M059J (cell line): ENCODE data around the gene HAUS3. TPM values are rescaled to one million over a fixed set of nuclear protein-coding genes. Genes with fewer than 3 reads are reported as not detected.

Source experiments
- DNase-seq: peaks from one replicate; pipeline ENCODE4 v3.0.0-alpha.2; 2012; ENCODE audit warnings: low read depth
- total RNA-seq: library from RNA; depleted of rRNA; stranded (reverse); fragments of >200 nt; shearing (Covaris generic); gene quantifications from 2 replicates; pipeline ENCODE4 v1.2.3, GENCODE V29; 2014

Gene HAUS3
- total RNA-seq, 1 experiment from 2014 or later: 14.2 TPM

DNA sequence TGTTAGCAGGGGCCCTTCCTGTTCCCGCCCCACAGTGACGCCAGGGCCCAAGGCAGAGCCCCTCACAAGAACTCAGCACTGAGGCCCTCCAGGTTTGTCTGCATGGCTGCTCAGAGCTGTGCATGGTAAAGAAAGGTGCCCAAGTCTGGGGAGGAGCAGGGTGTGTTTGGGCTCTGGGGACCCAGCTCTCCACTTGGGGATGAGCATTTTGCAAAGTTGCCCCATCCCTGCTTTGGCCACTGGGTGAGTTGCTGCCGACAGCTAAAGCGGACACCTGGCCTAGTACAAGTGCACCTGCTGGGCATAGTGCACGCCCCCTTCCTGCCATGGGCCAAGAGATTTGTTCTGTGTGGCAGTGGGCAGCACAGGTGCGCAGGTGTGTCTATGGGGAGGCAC lies 22.0 kb upstream of the HAUS3 start:
- no peak for DNase-seq

GRCh38 chr4:2262944-2263250 lies 21.0 kb upstream of the HAUS3 start:
- no peak for DNase-seq

DNA sequence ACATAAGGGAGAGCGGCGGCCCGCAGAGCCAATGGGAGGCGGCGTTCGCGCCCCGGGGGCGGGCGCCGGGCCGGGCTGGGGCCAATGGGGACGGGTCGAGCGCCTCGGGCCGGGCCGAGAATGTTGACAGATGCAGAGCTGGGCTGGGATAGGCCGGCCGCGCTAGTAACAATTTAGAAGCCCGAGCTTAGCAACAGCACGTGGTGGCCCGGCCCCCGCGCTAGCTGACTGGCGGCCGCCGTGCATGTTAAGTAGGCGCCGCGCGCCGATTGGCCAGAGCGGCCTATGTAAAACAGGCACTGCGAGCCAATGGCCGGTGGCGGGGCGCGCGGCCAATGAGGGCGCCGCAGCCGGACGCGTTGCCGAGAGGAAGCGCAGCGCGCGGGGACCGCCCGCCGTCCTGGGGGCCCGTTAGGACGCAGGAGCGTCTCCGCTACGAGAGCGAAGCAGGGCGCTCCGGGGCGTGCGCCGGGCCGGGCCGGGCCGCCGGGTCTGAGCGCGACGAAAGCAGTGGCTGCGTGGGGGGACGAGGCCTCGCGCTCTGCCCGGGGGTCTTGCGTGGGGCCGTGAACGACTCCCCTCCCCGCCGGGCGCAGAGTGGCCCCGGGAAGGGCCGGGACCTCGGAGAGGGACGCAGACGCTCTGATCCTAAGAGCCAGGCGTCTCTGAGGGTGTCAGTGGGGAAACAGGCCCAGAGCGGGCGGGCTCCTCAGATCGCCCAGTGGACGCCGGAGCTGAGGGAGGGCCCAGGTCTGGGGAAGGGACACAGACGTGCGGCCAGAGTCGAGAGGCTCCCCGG lies 20.4 kb upstream of the HAUS3 start:
- peak; percentile 99 for DNase-seq

GRCh38 chr4:2261853-2262144 lies 19.9 kb upstream of the HAUS3 start, which contains the start of gene MXD4:
MXD4 (minus strand) TSS chr4:2262109; CDS start chr4:2261980, 129 bp downstream.
- DNase-seq: no peak

DNA sequence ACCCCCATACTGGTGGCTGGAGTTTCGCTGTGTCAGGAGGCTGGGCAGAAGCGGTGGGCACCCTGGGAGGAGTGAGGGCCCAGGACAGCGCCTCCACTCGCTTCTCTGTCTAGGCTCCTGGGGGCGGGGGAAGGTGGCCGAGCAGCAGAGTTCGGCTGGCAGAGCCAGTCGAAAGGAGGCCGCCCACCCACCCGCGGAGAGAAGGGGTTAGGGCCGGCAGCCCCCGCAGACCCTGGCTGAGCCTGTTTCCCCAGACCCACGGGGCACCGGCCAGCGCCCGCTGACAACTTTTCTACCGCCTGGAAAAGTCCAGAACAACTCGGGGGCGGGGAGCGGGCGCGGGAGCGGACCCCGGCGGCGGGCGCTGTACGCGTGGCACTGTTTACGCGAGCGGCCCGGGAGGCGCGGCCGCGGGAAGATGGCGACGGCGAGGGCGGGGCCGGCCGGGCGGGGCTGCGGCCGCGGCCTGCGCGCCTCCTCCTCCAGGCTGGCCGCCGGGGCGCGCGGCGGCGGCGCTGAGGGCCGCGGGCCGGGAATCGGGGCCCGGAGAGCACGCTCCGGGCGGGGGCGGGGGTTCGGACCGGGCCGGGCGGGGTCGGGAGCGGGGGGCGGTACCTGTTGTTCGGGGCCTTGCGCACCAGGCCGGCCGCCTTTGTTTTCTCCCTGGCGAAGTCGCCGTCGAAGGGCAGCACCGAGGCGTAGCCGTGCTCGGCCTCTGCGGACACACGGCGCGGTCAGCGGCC lies 19.4 kb upstream of the HAUS3 start:
- DNase-seq: peak; percentile 30

DNA sequence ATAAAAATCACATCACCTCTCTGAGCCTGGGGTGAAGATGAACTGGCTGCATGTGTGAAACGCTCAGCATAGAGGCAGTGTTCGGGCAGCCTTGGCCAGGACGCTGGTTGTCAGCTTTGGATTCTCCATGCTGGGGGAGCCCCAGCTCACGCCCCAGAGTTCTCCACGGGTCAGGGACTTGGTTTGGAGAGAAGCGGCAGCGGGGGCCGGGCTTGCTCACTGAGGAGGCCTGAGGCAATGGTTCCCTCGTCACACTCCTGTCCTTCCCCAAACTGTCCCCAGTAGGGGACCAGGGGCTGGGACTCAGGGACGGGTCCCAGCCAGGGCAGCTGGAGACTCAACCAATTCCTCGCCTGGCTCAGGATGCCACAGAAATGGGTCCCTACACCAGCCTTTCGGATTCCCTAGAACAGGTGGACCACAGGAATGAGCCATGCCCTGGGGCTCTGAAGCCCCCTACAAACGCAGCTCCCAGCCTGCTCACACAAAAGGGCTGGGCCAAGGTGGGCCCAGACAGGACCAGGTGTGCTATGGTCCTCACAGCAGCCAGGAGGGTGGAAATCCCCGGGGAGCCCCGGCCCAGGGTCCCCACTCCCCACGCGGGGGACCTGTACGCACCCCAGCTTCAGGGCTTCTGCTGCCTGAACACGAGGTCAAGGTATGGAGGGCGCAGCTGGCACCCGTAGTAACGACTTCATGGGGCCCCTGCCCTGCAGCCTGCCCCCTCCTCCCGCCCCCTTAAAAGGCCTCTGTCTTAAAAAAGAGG lies 18.6 kb upstream of the HAUS3 start:
- no peak for DNase-seq

GRCh38 chr4:2259541-2260343 lies 17.8 kb upstream of the HAUS3 start:
- DNase-seq: no peak

DNA sequence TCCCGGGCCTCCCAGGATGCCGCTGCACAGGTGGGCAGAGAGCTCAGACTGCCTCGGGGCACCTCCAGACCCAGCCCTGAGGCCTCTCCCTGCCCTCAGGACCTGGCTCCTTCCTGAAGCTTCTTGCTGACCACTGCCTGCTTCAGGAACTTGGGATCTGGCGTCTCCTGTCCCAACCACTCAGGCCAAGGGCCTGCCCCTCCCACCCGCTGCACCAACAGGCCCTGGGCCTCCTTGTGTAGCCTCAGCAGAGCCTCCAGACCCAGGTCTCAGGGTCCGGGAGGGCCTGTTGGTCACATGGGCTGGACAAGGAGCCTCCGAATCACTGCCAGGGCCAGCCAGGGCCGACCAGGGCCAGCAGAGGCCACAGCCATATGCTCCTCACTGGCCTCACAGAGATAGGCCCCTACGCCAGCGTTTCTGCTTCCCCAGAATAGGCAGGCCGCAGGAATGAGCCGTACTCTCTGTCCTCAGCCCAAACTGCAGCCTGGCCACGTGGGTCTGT lies 17.2 kb upstream of the HAUS3 start:
- DNase-seq: no peak

DNA sequence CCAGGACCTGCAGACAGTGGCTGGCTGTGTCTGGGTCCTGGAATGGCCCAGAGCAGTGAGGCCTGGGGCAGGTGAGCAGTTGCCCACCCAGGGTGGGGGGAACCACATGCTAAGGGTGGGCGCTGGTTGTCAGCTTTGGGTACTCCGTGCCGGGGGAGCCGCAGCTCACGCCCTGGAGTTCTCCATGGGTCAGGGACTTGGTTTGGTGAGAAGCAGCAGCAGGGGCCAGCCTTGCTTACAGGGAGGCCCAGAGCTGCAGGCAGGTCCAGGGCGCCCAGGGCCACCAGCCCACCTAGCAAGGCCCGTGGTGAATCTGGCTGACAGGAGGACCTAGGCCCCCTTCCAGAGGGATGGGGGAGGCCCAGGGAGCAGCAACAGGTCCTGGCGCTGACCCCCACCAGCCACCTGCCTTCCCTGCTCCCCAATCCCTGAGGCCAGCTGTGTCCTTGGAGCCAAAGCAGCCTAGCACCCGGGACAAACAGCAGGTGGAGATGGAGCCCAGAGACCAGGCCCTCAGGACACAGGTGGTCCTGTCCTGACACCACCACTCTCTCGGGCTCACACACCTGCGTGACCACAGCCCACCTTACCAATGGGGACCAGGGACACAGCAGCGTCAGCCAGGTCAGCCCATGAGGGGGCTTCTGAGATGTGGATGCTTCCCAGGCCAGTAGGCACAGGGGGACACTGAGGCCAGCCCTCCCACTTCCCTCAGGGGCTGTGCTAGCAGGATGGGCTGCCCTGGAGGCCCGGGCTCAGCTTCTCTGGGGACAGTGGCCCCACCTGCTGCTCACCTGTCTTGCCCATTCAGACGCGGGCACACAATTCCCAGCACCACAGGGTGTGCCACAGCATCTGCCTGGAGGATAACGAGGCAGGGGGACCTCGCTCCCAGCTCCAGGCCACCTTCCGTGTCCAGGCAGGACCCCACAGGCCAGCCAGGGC lies 16.4 kb upstream of the HAUS3 start:
- no peak for DNase-seq

DNA sequence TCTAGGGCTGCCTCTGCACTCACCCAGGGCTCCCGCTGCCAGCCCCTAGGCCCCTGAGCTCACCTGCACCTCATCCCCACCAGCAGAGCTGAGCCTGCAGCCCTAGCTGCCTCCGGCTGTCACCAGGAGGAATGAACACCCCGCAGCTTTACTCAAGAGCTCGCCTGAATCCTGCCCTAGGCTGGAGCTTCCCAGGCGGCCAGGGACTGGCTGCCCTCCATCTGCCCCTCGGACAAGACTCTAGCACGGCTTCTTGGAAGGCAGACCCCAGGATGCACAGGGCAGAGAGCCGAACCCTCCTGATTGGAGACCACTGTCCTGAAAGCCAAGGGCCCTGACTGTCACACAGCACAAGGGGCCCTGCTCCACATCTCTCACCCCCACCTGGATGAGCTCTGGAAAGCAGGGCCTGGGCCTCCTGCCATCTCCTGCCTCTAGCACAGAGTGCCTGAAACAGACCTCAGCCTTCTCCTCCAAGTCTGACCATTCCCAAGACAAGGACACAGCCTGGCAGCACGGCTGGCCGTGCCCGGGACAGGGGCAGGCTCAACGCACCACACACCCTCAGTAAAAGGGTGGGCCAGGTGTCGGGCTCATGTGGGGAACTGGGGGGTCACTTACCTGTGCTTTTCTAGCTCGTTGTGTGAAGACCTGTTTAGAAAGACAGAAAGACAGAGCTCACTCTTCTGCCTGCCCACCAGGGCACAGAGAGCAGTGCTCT lies 15.6 kb upstream of the HAUS3 start:
- no peak for DNase-seq

DNA sequence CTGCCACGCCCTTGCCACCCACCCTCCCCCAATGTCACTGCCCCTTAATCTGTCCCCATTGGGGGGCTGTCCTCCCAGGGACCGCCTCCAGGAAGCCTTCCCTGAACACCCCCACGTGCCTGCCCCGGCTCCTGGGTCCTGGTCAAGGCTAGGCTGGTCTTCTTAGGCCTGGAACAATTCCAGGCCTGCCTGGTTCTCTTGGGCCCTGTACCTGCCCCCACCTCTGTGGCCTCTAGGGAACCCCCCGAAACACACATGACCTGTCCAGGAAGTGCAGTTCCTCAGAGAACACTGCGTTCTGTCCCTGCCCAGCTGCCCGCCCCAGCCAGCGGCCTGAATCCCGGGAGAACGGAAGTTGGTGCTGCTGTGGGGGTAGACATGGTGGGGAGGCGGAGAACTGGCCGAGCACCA lies 14.9 kb upstream of the HAUS3 start:
- DNase-seq: no peak

DNA sequence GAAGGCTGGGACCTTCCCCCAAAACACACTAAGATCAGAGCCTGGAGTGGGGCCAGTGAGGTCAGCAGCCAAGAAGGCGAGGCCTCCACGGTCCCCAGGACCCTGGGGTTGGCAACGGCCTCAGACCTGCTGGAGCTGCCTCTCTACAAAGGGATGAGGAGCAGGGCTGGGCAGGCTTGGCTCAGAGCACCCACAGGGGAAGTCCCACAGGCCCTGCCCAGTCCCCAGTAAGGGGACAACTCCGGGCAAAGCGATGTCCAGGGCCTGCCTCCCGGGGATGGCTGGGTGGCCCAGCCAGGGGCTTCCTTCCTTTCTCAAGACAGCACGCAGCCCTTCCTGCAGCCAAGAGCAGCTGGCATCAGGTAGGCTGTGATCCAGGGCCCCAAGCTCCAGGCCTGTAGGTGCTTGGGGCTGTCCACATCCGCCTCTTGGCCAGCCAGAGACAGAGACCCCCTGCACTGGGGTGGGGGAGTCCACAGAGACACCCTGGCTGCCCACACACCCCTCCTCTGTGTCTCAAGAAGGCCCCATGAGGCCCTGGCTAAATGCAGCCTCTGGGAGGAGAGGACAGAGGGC lies 14.3 kb upstream of the HAUS3 start:
- DNase-seq: no peak

GRCh38 chr4:2255501-2256155 lies 13.7 kb upstream of the HAUS3 start:
- no peak for DNase-seq

DNA sequence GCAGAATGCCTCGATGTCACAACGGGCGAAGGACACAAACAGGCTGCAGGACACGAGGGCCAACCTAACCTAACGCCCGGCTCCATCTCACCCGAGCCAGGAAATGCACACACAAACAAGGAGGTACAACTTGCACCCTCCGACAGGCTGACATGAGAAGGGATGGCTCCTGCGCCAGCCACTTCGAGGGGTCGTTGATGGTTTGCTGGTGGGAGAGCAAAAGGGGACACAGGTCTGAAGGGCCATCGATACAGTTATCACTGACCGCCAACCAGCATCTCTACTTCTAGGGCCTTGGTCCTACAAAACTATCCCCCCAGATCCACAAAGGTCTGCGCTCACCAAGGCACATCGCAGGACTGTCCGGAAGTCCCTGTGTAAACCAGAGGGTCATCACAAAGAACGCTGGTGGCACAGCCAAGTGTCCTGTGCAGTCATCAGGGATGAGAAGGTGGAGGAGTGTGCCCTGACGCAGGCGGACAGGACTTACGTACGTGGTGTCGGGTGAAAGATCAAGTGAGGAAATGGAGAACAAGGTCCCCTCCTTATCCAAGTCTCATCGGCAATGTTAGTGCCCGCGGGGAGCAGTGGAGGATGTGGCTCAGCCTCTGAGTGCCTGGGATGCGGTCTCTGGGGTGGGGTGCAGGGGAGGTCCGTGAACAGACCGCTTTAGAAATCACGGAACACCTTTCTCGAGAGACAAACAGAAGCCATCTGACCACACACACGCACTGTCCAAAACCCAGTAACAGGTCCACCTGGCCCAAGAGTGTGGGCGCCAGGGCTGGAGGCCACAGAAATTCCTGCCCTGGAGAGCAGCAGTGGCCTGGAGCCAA lies 13.0 kb upstream of the HAUS3 start:
- no peak for DNase-seq

DNA sequence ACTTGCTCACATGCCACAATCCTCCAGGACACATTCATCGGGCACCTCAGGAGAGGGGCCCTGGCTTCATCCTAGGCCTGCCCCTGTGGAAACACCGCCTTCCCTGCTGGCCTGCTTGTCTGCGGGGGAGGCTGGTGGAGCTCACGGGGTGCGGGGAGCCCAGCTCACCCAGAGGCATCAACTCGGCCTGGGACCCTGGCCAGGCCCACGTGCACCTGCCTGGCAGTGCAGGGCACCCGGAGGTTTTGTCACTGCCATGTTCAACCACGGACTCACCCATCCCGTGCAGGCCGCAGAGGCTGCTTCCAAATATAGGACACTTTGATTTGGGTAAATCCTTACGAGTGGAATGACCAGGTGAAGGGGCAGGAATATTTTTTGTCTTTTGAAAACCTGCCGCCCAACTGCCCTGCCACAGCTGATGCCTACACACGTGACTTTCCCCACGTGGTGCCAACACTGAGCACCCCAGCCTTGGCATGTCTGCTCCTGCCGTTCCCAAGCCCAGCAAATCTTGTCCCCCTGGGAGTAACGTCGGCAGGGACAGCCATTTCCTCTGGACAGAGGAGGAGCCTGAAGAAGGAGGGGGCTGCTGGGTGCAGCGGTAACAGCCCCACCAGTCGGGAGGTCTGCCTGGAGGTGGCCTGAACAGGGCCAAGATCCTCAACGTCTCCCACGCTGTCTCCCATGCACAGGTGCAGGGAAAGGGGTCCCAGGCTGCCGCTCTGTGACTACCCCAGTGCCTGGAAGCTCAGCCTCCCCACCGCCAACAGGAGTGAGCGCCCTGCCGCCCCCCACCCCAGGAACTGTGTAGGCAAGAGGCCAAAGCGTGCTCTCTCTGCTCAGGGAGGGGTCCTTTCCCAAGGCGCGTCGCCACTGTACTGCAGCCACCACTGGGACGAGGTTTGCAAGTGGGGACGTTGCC lies 11.5 kb upstream of the HAUS3 start:
- DNase-seq: no peak

DNA sequence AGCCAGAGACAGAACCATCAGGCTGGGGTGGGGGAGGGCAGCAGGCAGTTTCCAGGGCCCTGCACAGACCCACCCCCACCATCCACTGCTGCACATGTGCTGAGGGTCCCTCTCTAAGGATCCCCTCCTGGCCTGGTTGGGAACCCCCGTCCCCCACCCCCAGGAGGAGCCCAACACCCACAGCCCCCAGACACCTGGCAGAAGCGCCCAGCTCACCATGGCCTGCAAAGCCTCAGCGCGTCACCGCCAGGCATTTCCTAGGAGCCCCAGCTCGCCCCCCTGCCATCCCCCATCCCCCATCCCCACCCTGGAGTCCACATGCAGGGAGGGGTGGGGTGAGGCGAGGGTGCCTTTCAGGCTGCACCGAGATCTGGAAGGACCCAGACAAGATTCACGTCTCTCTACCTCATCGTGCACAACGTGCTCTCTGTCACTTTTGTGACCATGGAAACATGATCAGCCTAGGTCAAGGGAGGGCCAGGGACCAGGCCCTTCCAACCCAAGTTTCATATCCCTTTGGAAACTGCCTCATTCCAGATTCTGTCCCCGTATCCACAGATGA lies 10.7 kb upstream of the HAUS3 start:
- DNase-seq: no peak
